Naive thymus-derived CD4-positive, alpha-beta T cell (primary cell): ENCODE results near the gene PLEKHJ1. TPM values are rescaled to one million over a fixed set of nuclear protein-coding genes. Genes with fewer than 3 reads are reported as not detected.
A peak's percentile ranks its signal among the peaks of the same experiment; 100 is the strongest.

Experiments
- ATAC-seq: fragments of 150-1000 bp; cut with Tn5 transposase; 2 replicates; pipeline ENCODE4 v1.10.0; 2021; ENCODE audit warnings: mild to moderate bottlenecking, moderate library complexity
- CTCF ChIA-PET: fragments of 350-600 bp; sonication (Branson Sonifier 250); formaldehyde crosslinking; loops from one replicate; lab custom pipeline; 2021; ENCODE audit warnings: antibody characterized with exemption; lab: Charles Lee
- POLR2A ChIA-PET: fragments of 350-600 bp; sonication (Branson Sonifier 250); formaldehyde crosslinking; loops from one replicate; lab custom pipeline; 2021; ENCODE audit warnings: antibody characterized with exemption, inconsistent platforms; lab: Charles Lee
- DNase-seq, 9 donors: peaks; one replicate each; pipeline versions ENCODE4 v3.0.0 to v3.0.0-alpha.2; 2020 to 2022; ENCODE audit warnings: mixed read lengths in 1 of 9
- H3K27ac ChIP-seq: one replicate; pipeline ENCODE4 v1.7.0; 2013; ENCODE audit warnings: mild to moderate bottlenecking, low read depth, low read length, moderate library complexity
- H3K27me3 ChIP-seq, 2 donors: one replicate each; pipeline ENCODE4 v1.7.0; 2013; ENCODE audit warnings: low read length in 2 of 2, mild to moderate bottlenecking in 2 of 2, moderate library complexity in 2 of 2; ENCODE audit not compliant: control insufficient read depth in 2 of 2, insufficient read depth in 2 of 2
- H3K36me3 ChIP-seq, 3 experiments: 1 replicate in 2 of 3; 2 replicates in 1 of 3; pipeline ENCODE4 v1.7.0; 2013; ENCODE audit warnings: low read length in 3 of 3, mild to moderate bottlenecking in 3 of 3, moderate library complexity in 1 of 3; ENCODE audit not compliant: insufficient read depth in 3 of 3, control insufficient read depth in 2 of 3
- H3K4me1 ChIP-seq, 2 donors: one replicate each; pipeline ENCODE4 v1.7.0; 2013; ENCODE audit warnings: low read length in 2 of 2, mild to moderate bottlenecking in 2 of 2, moderate library complexity in 1 of 2; ENCODE audit not compliant: control insufficient read depth in 2 of 2, insufficient read depth in 2 of 2
- H3K4me3 ChIP-seq: 2 replicates; pipeline ENCODE4 v1.7.0; 2013; ENCODE audit warnings: mild to moderate bottlenecking, low read length
- H3K9me3 ChIP-seq, 3 experiments: 1 replicate in 2 of 3; 2 replicates in 1 of 3; pipeline ENCODE4 v1.7.0; 2013; ENCODE audit warnings: low read length in 3 of 3; ENCODE audit not compliant: control insufficient read depth in 2 of 3
- H3K27ac Mint-ChIP-seq, 9 donors: one replicate each; pipeline ENCODE4 v1.8.0; 2020 to 2022; ENCODE audit warnings: mixed read lengths in 9 of 9, mild to moderate bottlenecking in 8 of 9, moderate library complexity in 5 of 9, inconsistent platforms in 2 of 9
- H3K27me3 Mint-ChIP-seq, 5 donors: one replicate each; pipeline ENCODE4 v1.8.0; 2021 to 2022; ENCODE audit warnings: mixed read lengths in 5 of 5, mild to moderate bottlenecking in 1 of 5
- H3K36me3 Mint-ChIP-seq, 5 donors: one replicate each; pipeline ENCODE4 v1.8.0; 2020 to 2022; ENCODE audit warnings: mixed read lengths in 5 of 5, mild to moderate bottlenecking in 3 of 5, inconsistent platforms in 1 of 5
- H3K4me1 Mint-ChIP-seq, 7 donors: one replicate each; pipeline ENCODE4 v1.8.0; 2020 to 2022; ENCODE audit warnings: mixed read lengths in 7 of 7, mild to moderate bottlenecking in 3 of 7, inconsistent platforms in 1 of 7
- H3K4me3 Mint-ChIP-seq, 10 donors: one replicate each; pipeline ENCODE4 v1.8.0; 2020 to 2022; ENCODE audit warnings: mild to moderate bottlenecking in 10 of 10, mixed read lengths in 10 of 10, moderate library complexity in 6 of 10, inconsistent platforms in 2 of 10
- H3K9me3 Mint-ChIP-seq, 11 donors: one replicate each; pipeline ENCODE4 v1.8.0; 2020 to 2022; ENCODE audit warnings: mixed read lengths in 11 of 11, mild to moderate bottlenecking in 4 of 11, inconsistent platforms in 1 of 11, moderate library complexity in 1 of 11
- intact Hi-C, 2 donors: fragments of 100-400 bp; cut with micrococcal nuclease; formaldehyde crosslinking; loops; one replicate each; pipeline ENCODE4 v1.15.1; 2023
- polyA plus RNA-seq, 2 donors: library from polyadenylated mRNA; unstranded; fragments of 300-500 nt; fragmentation: Illumina TruSeq; gene quantifications; one replicate each; pipeline ENCODE4 v1.2.3, GENCODE V29; 2021
- total RNA-seq, 6 experiments: library from RNA in 5 of 6; stranded (reverse) in 5 of 6; gene quantifications; 1 replicate in 5 of 6; 2 replicates in 1 of 6; pipeline ENCODE4 v1.2.3 and lab custom pipeline; 2021 to 2026

The PLEKHJ1 gene
- total and polyA plus RNA-seq, 7 experiments from 2014 or later, result 32.9 to 123 (median 51.3) TPM

- intact Hi-C loops, result loop anchor here (1.0 to 10.0 kb wide), 6 partner anchors 14 to 340 kb away; no protein-coding TSS in a partner anchor
- Histone ChIP-seq H3K36me3 (peaks cover 0 to 36% (median 12%) of the 10 kb centered on the region in 3 experiments), H3K27me3 (no peaks in the 10 kb centered on the region), H3K4me3 (no peak overlapping the region), H3K9me3 (no peaks in the 10 kb centered on the region), H3K27ac (peak overlapping the region; percentile 41), H3K4me1 (peaks cover 24 to 28% of the 10 kb centered on the region in 2 donors)
- peak overlapping the region in 8 of 10 donors; percentile 29 to 80 (median 50) for H3K4me3 Mint-ChIP-seq
- peaks cover 22 to 35% (median 32%) of the 10 kb centered on the region in 7 donors for H3K4me1 Mint-ChIP-seq
- peak overlapping the region; percentile 34 to 86 (median 79) for H3K27ac Mint-ChIP-seq
- H3K9me3 Mint-ChIP-seq, result no peaks in the 10 kb centered on the region
- ChIA-PET POLR2A (interaction anchor here (1.2 to 7.2 kb wide), 8 partner anchors 14 to 120 kb away, joined by 4 to 135 read pairs (median 13); partner anchors contain the start of genes JSRP1, LSM7, PLEKHJ1 and SF3A2), CTCF (interaction anchor here (0.6 to 3.7 kb wide), 17 partner anchors 10 to 347 kb away, joined by 3 to 27 read pairs (median 4); partner anchors contain the start of gene PLEKHJ1)
- H3K27me3 Mint-ChIP-seq, result no peaks in the 10 kb centered on the region
- ATAC-seq (peak; percentile 18), DNase-seq (peak in 8 of 9 donors; percentile 43 to 70 (median 58))
- peaks cover 0 to 20% (median 7%) of the 10 kb centered on the region in 5 donors for H3K36me3 Mint-ChIP-seq
Observed at GRCh38 chr19:2274931-2275535, 38.9 kb upstream of the PLEKHJ1 start.

GRCh38 chr19:2274185-2274711 lies 38.1 kb upstream of the PLEKHJ1 start:
- POLR2A ChIA-PET, result interaction anchor here (0.6 to 7.2 kb wide), 12 partner anchors 15 to 216 kb away, joined by 3 to 135 read pairs (median 10); partner anchors contain the start of genes GADD45B, JSRP1, LSM7 and PLEKHJ1
- Mint-ChIP-seq H3K27ac (peak overlapping the region; percentile 67 to 90 (median 83)), H3K4me3 (peak overlapping the region in 9 of 10 donors; percentile 50 to 96 (median 66)), H3K4me1 (peaks cover 22 to 35% (median 32%) of the 10 kb centered on the region in 7 donors), H3K27me3 (no peaks in the 10 kb centered on the region), H3K36me3 (peaks cover 0 to 21% (median 7%) of the 10 kb centered on the region in 5 donors), H3K9me3 (peaks cover 0 to 2% (median 0%) of the 10 kb centered on the region in 11 donors)
- no peak for ATAC-seq
- Histone ChIP-seq H3K9me3 (no peaks in the 10 kb centered on the region), H3K4me3 (no peak overlapping the region), H3K4me1 (peaks cover 24 to 28% of the 10 kb centered on the region in 2 donors), H3K27ac (peak overlapping the region; percentile 72), H3K36me3 (peaks cover 0 to 43% (median 12%) of the 10 kb centered on the region in 3 experiments), H3K27me3 (no peaks in the 10 kb centered on the region)
- intact Hi-C loops, result loop anchor here (2.0 to 10.0 kb wide), 3 partner anchors 15 to 341 kb away; no protein-coding TSS in a partner anchor
- DNase-seq, result no peak
- CTCF ChIA-PET, result interaction anchor here (0.6 to 3.7 kb wide), 19 partner anchors 11 to 315 kb away, joined by 3 to 27 read pairs (median 4); partner anchors contain the start of gene PLEKHJ1

GRCh38 chr19:2273356-2274184 lies 37.4 kb upstream of the PLEKHJ1 start:
- intact Hi-C loops, result loop anchor here (1.0 to 10.0 kb wide), 9 partner anchors 15 to 341 kb away; partner anchors contain the start of genes PLEKHJ1 (in 2 of the 2), SF3A2 (in 2 of the 2), AP3D1 (in 1 of the 2) and TIMM13 (in 1 of the 2)
- H3K36me3 Mint-ChIP-seq, result peaks cover 0 to 21% (median 7%) of the 10 kb centered on the region in 5 donors
- POLR2A ChIA-PET, result interaction anchor here (0.6 to 7.2 kb wide), 15 partner anchors 12 to 217 kb away, joined by 3 to 135 read pairs (median 7); partner anchors contain the start of genes GADD45B, JSRP1, LSM7 and PLEKHJ1

GRCh38 chr19:2271234-2272103 lies 35.3 kb upstream of the PLEKHJ1 start:
- H3K36me3 ChIP-seq, result peaks cover 0 to 39% (median 12%) of the 10 kb centered on the region in 3 experiments
- H3K4me1 Mint-ChIP-seq, result peaks cover 26 to 53% (median 36%) of the 10 kb centered on the region in 7 donors
- CTCF ChIA-PET, result interaction anchor here (0.8 to 3.5 kb wide), 10 partner anchors 12 to 119 kb away, joined by 3 to 14 read pairs (median 4); partner anchors contain the start of gene PLEKHJ1
- H3K4me1 ChIP-seq, result peaks cover 30 to 32% of the 10 kb centered on the region in 2 donors
- H3K4me3 Mint-ChIP-seq, result peak overlapping the region; percentile 86 to 96 (median 90)
- POLR2A ChIA-PET, result interaction anchor here (0.9 to 7.2 kb wide), 18 partner anchors 9 to 237 kb away, joined by 3 to 135 read pairs (median 6); partner anchors contain the start of genes GADD45B, JSRP1, PEAK3 and PLEKHJ1
- H3K9me3 ChIP-seq, result no peaks in the 10 kb centered on the region
- peaks cover 0 to 3% (median 0%) of the 10 kb centered on the region in 11 donors for H3K9me3 Mint-ChIP-seq
- H3K4me3 ChIP-seq, result peak overlapping the region; percentile 55
- H3K27ac Mint-ChIP-seq, result peak overlapping the region; percentile 85 to 97 (median 89)
- no peaks in the 10 kb centered on the region for H3K27me3 Mint-ChIP-seq
- peak overlapping the region; percentile 87 for H3K27ac ChIP-seq
- ATAC-seq (no peak), DNase-seq (peak in 2 of 9 donors; percentile 22 to 42)
- peaks cover 0 to 21% (median 7%) of the 10 kb centered on the region in 5 donors for H3K36me3 Mint-ChIP-seq
- no peaks in the 10 kb centered on the region for H3K27me3 ChIP-seq
- intact Hi-C loops, result loop anchor here in 1 of 2 donors (10.0 kb wide), 1 partner anchor 343 kb away; no protein-coding TSS in a partner anchor

More at GRCh38 chr19:2273356-2274184, 37.4 kb upstream of the PLEKHJ1 start:
- peaks cover 24 to 29% of the 10 kb centered on the region in 2 donors for H3K4me1 ChIP-seq
- Mint-ChIP-seq H3K4me1 (peaks cover 22 to 41% (median 33%) of the 10 kb centered on the region in 7 donors), H3K27me3 (no peaks in the 10 kb centered on the region), H3K27ac (peak overlapping the region; percentile 67 to 90 (median 83)), H3K4me3 (peak overlapping the region; percentile 25 to 96 (median 66)), H3K9me3 (peaks cover 0 to 3% (median 0%) of the 10 kb centered on the region in 11 donors)
- H3K36me3 ChIP-seq, result peaks cover 0 to 43% (median 12%) of the 10 kb centered on the region in 3 experiments
- no peaks in the 10 kb centered on the region for H3K27me3 ChIP-seq
- no peaks in the 10 kb centered on the region for H3K9me3 ChIP-seq
- CTCF ChIA-PET, result interaction anchor here (0.6 to 3.7 kb wide), 14 partner anchors 12 to 226 kb away, joined by 3 to 27 read pairs (median 4); partner anchors contain the start of gene PLEKHJ1
- peak overlapping the region; percentile 37 for H3K4me3 ChIP-seq
- H3K27ac ChIP-seq, result peak overlapping the region; percentile 72
- peak; percentile 26 for ATAC-seq
- DNase-seq, result peak; percentile 59 to 89 (median 70)
